ENCODE measurements around the gene RASA3.
A peak's percentile ranks its signal among the peaks of the same experiment; 100 is the strongest.

RASA3 gene

DNA sequence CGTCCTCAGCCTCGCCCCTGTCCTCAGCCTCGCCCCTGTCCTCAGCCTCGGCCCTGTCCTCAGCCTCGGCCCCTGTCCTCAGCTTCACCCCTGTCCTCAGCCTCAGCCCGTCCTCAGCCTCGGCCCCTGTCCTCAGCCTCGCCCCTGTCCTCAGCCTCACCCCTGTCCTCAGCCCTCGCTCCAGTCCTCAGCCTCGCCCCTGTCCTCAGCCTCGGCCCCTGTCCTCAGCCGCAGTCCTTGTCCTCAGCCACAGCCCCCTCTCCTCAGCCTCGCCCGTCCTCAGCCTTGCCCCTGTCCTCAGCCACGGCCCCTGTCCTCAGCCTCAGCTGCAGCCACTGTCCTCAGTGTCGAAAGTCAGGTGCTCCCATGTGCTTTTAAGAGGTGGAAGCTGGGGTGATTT, 169.0 kb downstream of the RASA3 start:
- no peak for DNase-seq

DNA sequence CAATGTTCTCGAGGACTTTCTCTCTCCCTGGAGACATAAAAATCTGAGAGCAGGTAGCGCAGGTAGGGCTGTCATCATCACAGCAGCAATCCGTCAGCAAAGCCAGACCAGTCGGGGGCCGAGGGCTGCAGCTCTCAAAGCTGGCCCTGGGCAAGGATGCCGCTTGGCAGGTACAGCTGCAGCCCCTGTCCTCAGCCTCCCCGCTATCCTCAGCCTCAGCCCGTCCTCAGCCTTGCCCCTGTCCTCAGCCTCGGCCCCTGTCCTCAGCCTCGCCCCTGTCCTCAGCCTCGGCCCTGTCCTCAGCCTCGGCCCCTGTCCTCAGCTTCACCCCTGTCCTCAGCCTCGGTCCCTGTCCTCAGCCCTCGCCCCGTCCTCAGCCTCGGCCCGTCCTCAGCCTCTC, 169.4 kb downstream of the RASA3 start:
- no peak for DNase-seq

DNA sequence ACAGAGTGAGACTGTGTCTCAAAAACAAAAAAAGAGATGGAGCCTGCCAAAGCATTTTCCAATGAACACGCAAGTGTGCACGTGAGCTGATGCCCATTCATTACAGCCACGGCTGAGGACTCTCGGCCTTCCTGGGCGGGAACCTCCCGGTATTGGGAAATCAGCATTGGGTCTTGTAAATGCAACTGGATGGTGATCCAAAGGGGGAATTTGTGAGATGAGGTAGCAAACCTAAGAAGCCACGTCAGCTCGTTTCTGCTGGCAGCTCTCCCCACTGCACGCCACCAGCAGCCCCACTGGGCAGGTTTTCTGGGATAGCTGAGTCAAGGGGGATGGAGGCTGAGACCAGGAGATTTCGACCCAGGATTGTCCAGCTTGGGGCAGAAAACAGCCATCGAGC, 170.0 kb downstream of the RASA3 start:
- no peak for DNase-seq

DNA sequence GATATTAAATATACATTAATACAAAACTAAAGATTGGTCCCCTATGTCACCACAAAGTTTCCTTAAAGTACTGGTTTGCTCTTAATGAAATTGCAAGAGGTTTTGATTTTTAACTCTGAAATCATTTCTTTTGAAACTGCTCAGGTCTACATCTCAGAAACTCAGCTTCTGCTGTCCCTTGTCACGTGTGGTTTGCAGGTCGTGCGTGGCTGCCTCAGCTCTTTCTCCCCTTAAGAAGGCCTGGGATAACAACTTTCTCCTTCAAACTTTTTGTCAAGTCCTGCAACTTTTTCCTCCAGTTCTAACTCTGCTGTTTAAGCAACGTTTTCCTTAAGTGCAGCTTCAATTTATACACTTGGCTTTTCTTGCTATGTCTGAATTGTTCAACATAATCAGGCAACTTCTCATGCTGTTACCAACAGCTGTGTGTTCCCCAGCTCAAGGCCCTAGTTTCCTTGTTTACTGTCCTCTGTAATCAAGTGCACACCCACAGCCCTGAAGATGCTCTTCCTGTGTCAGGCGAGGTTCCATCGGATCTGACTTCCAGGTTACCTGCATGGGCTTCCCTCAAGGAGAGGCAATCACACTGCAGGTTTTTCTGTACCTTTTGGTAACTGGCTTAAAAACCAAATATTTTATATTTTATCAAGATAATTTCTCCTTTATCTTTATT, 172.0 kb downstream of the RASA3 start:
- no peak for DNase-seq

DNA sequence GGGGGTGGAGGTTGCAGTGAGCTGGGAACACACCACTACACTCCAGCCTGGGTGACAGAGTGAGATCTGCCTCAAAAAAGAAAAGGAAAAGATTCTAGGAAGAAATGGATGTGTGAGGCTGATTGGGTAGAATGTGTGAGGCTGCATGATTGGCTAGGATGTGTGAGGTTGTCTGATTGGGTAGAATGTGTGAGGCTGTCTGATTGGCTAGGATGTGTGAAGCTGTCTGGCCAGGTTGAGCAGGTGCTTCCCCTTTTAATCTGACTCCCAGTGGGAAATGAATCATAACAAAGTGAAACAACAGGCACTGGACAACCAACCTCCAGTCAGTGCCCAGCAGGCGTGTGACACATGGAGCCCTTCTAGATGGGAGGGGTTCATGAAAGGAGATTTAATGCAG, 173.2 kb downstream of the RASA3 start:
- DNase-seq: no peak

DNA sequence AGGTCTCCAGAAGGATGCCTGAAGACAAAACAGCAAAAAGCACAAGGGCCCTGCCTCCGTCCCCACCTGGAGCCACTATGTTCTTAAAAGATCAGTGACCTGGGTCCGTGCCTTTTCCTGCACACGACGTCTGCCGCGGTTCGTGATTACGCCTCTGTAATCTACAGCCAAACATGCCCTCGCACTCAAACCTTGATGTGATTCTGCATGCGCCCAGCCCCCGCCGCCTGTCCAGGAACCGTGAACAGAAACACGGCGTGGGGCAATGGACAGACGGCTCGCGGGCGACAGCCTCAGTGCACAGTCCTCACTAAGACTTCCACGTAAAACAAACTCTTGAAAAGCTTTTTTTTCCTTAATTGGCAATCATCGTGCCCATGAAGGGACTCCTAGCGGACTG, 174.1 kb downstream of the RASA3 start:
- DNase-seq: no peak

DNA sequence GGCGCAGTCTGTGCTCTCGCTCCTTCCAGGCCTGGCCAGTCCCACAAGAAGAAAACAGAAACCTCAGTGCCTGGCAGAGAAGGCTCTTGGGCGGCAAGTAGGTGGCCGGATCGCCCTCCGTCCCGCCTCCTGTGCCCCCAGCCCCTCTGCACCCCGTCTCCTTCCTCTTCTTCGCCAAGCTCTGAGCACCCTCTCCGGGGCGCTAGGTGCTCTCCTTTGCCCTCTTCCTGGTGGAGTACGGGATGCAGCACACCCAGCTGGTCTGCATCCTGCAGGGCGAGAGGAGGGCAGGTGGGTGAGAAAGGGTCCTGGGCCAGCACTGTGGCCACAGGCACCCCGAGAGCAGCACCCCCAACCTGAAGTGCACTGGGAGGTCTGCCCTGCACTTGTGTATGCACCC, 175.9 kb downstream of the RASA3 start:
- DNase-seq: no peak

DNA sequence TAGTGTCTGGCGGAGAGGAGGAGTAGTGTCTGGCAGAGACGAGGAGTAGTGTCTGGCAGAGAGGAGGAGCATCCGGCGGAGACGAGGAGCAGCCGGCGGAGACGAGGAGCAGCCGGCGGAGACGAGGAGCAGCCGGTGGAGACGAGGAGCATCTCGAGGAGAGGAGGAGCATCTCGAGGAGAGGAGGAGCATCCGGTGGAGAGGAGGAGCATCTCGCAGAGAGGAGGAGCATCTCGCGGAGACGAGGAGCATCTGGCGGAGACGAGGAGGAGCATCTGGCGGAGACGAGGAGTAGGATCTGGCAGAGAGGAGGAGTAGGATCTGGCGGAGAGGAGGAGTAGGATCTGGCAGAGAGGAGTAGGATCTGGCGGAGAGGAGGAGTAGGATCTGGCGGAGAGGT, 176.7 kb downstream of the RASA3 start:
- no peak for DNase-seq

DNA sequence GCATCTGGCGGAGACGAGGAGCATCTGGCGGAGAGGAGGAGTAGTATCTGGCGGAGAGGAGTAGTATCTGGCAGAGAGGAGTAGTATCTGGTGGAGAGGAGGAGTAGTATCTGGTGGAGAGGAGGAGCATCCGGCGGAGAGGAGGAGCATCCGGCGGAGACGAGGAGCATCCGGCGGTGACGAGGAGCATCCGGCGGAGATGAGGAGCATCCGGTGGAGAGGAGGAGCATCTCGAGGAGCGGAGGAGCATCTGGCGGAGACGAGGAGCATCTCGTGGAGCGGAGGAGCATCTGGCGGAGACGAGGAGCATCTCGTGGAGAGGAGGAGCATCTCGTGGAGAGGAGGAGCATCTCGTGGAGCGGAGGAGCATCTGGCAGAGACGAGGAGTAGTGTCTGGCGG, 177.2 kb downstream of the RASA3 start:
- DNase-seq: no peak

DNA sequence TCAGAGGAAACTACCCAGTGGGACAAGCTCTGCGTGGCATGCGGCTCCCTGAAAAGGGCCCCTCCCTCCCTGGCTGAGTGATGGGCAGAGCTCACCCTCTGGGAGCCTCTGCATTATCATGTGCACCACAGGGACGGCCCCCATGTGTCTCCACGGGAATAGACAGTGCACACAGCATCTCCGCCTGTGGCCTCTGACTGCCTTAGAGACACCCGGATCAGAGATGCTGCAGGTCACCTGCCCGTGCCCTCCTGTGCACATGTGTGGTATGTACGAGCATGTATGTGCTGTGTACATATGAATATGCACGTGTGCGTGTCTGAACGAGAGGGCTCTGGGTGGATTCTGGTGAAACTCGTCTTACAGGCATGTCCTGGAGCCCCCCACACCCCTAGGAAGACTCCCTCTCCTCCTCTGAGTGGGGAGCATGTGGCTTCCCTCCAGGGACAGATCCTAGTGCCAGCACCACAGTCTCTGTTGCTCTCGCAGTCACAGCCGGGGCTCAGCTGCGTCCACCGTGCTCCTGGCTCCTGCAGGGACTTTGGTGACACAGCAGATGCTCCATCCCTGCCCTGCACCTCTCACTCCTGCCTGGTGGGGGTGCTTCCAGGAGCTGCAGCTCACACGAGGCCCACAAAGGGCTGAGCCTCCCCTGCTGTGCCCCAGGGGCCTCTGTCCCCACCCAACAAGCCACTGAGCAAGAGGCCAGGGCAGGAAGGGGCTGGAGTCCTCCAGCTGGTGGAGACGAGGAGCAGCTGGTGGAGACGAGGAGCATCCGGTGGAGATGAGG, 178.2 kb downstream of the RASA3 start:
- DNase-seq: no peak

DNA sequence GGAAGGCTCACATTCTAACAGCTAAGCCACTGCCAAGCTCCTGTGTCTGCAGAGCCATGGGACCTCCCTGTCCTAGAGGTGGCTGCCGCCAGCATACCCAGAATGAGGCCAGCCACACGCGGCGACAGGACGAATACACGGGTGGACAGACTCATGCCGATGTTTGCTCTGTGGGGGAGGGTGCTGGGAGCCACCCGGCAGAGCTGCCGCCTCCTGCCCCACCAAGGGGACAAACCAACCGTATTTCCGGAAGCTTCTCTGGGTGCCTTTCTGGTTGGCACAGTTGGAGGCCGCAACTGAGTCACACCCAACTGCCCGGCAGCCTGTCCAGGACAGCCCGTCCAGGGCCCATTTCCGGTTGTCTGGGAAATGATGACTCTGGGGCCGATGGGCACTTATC, 178.9 kb downstream of the RASA3 start:
- DNase-seq: no peak

DNA sequence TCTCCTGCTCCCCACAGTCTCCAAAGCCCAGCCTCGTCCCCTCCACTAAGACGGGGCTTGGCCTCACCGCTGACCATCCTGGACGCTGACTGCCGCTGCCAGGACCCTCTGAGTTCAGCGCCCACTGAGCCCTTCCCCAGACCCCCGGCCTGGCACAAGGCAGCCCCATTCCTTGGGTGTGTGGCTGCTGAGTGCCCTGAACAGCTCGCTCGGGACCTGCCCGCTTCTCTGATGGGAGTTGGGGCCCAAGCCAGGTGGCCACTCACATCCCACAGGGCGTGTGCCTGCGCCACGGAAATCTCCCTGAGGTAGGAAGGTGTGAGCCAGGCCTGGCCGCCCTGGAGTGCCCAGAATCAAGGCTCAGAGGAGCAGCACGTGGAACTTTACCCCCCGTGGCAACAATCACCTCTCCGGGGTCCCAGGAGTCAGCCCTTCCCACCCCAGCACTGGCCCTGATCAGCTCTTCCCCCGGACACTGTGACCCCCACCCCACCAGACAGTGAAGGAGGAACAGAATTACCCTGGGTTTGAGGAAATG, 179.4 kb downstream of the RASA3 start:
- no peak for DNase-seq

DNA sequence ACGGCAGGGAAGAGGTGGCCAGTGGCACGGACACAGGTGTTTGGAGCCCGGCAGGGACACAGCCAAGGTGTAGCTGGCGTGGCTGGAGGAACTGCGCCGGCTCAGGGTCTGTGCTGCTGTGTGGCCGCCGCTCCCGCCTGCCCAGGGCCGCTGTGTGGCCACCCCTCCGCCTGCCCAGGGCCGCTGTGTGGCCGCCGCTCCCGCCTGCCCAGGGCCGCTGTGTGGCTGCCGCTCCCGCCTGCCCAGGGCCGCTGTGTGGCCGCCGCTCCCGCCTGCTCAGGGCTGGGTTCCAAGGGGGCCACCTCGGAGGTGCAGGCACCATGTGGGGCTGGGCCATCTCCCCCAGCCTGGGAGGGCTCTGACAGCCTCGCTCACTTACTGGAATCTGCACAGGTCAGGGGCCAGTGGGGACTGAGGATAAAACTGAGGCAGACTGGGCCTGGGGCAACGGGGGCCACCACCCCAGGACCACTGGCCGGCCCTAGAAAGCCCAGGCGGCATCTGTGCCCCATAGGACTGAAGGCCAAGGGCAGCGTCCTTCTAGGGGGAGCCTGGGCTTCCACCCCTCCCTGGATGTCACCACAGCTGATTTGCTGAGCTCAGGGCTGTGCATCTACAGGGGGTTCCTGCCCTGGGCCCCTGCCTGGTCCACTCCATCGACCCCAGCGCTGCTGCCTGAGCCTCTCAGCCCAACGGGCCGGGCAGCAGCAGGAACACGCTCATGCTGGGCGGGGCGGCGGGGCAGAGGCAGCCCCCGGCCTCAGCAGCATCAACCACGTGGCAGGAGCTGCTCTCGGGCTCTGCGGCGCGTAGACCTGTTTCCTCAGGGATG, 180.1 kb downstream of the RASA3 start:
- no peak for DNase-seq

DNA sequence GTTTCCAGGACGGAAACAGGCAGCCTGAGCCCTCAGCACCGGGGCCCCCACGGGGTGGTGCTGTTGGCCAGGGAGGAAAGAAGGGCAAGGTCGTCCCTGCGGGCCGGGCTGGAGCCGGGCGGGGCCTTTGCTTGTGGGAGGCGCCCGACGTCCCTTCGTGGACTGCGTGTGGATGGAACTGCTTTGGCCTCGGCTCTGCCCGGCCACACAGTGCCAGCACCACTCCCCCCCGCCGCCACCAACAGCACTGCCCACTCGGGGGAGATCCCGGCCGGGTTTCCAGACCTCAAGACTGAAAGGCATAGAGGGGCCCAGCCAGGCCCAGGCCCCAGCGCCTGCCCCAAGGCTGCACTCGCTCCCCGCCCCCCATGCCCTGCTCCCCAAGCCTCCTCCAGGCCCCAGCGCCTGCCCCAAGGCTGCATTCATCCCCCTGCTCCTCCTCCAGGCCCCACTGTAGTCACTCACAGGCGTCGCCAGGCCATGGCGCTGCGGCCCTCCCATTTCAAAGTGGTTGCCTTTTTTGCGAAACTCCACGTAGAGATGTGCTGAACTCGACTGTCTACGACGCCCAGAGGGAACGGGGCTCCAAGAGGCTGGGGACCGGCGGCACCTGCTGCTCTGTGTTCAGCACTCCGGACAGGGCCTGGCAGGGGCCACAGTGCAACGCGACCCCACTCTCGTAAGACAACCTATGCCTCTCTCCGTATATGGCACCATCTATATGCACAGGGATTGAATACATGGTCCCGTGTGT, 181.0 kb downstream of the RASA3 start:
- peak; percentile 33 to 34 for DNase-seq

DNA sequence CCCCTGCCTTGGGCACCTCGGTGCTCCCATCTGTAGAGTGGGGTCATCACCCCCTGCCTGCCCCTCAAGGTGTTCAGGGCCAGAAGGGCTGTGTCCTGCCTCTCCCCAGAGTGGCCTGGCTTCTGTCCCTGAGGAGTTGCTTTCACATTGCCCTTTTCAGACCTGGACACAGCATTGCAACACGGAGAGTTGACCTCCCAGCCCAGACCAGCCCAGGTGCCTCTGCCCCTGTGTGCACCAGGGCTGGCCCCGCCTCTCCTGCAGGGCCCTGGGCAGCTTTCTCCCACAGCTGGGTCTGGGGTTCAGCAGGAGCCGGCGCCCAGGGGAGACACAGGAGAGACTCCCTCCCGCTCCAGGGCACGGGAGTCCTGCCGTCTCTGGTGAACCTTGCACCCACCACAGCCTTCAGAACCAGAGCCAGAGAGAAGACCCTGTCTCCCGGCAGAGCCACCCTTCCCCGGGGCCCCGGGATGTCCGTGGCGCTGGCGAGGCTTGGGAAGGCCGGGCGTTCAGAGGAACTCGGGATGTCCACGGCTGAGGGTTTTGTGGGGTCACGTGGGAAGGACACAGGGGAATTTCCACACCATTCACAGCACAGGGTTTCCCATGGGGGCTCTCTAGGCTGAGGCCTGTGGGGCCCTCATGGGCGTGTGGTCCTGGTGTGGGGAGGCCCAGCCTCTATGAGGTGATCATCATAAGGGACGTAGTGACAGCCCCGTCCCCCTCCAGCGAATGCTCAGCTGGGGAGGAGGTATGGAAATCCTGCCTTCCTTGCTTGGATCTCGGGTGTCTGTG, 181.8 kb downstream of the RASA3 start:
- DNase-seq: no peak

DNA sequence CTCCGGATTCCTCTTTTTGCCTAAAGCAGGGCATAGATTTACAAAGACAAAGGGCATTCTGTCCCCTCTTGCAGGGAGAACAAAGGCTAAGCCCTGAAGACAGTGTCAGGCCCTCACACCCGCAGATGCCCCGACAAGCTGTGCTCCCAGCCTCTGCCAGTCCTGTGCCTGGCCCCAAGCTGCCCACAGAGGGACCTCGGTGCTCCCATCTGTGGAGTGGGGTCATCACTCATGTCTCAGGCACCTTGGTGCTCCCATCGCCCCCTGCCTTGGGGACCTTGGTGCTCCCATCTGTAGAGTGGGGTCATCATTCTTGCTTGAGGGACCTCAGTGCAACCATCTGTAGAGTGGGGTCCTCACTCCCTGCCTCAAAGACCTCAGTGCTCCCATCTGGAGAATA, 182.9 kb downstream of the RASA3 start:
- no peak for DNase-seq

DNA sequence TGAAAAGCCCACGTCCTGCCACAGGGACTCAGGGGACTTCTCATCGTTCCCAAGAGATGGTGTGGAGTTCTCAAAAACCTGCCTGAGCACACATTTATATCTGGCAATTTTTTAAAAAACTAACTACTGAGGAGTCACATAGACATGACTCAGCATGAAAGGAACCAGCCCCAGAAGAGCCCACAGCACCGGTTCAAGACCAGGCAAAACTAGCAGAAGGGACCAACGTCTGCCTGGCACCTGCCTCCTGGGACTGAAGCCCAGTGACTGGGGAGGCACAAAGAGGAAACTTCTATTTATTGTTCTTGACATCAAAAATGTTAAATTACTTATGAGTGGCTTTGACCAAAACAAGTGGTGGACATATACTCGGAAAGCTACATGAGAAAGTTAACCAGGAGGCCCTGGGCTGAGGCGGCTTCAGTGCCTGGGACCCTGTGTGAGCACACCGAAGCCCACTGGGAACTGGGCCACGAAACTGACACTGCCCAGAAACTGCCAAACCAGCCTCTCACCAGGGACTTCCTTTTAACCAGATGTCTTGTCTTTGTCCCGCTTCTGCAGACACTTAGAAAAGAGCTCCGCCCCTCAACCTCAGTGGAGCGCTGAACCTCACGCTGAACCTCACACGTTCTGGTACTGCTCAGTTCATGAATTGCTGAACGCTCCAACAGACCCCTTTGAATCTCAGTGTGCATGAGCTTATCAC, 184.2 kb downstream of the RASA3 start:
- DNase-seq: no peak

DNA sequence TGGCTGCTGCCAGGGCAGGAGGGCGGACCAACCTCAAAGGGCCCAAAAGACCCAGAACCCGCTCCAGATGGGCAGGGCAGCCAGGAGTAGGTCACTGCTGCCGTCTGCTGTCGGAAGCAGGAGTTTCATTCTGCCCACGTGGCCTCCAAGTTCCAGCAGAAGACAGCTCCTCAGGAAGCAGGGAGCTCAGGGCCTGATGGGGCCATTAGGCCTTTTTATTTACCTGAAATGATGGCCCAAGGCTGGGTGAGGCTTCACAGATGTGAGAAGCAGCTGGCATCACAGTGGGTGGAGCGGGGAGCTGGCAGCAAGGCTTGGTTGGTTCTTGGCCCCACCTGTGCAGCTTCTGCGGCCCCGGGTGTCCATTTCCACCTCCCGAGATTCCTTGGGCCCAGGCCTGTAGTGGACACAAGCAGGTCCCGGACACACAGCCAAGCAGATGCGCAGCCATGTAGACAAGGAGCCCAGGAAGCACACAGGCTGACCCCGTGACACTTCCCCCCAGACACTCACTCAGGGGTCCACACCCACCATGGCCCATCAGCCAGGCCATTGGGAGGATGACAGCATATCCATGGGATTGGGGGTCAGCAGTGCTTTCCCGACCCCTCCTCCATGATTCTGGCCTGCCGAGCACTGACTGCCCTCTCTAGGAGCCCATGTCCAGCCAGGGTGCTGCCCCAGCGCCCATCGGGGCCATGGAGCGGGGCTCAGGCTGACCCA, 185.0 kb downstream of the RASA3 start:
- DNase-seq: no peak

DNA sequence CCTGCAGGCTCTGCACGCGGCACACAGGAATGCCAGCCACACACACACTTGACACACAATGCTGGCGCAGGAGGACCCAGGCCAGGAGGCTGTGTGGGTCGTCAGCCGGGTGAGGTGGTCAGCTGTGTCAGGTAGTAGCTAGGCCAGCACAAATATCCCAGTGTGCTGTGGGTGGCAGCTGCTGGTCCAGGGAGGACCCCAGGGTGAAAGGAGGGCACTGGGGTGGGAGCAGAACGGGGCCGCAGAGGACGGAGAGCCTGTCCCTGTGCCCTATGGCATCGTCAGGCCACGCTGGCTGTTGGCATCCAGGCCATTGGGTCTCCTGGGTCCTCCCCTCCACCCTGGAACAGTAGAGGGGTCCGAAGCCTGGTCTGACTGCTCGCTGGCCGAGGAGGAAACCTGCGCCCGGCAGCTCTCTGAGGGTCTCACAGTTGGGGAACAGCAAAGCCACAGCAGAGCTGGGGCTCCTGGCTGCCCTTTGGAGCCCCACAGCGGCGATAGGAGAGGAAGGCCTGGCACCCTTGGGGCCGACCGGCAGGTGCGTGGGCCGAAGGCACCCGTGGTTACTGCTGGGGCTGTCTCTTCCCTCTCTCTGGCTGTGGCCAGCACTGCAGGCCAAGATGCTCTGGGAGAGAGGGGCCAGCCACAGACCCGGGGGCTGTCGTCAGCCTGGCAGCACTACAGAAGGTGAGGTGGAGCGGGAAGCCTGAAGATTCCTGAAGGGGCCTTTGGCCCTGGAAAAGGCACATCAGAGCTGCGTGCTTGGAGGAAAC, 185.8 kb downstream of the RASA3 start:
- DNase-seq: no peak
